Liver (tissue), 3 donors: ENCODE measurements around the gene ACOT6.

ENCODE experiments used
- EGR1 ChIP-seq, 2 donors: IDR thresholded peaks; 2 replicates each; pipeline ENCODE4 v1.6.1; 2016 to 2018; ENCODE audit warnings: antibody characterized with exemption in 2 of 2, low read depth in 2 of 2
- JUND ChIP-seq, 2 donors: IDR thresholded peaks; 2 replicates each; pipeline ENCODE4 v1.6.1; 2016; ENCODE audit warnings: antibody characterized with exemption in 2 of 2
- NR2F2 ChIP-seq: IDR thresholded peaks from 2 replicates; pipeline ENCODE4 v1.6.1; 2016; ENCODE audit warnings: antibody characterized with exemption
- RAD21 ChIP-seq, 2 donors: IDR thresholded peaks; 2 replicates each; pipeline ENCODE4 v1.6.1; 2016; ENCODE audit warnings: antibody characterized with exemption in 2 of 2, mild to moderate bottlenecking in 2 of 2
- SP1 ChIP-seq: IDR thresholded peaks from 2 replicates; pipeline ENCODE4 v1.6.1; 2018; ENCODE audit warnings: antibody characterized with exemption, mild to moderate bottlenecking
- TAF1 ChIP-seq: conservative IDR thresholded peaks from 2 replicates; pipeline ENCODE4 v1.6.1; 2016; ENCODE audit warnings: antibody characterized with exemption, mild to moderate bottlenecking
- YY1 ChIP-seq: IDR thresholded peaks from 2 replicates; pipeline ENCODE4 v1.6.1; 2016; ENCODE audit warnings: antibody characterized with exemption, mild to moderate bottlenecking
- TF ChIP-seq, protein P1 (sequence below): fragments of 150-350 bp; IDR thresholded peaks from 2 replicates; pipeline ENCODE4 v1.5.1; 2017; ENCODE audit warnings: improper control_type of control experiment, low read depth, low read length; ENCODE audit not compliant: missing input control
- TF ChIP-seq, protein P2 (sequence below): IDR thresholded peaks from 2 replicates; pipeline ENCODE4 v1.6.1; 2016; ENCODE audit warnings: antibody characterized with exemption
- TF ChIP-seq, protein P3 (sequence below): IDR thresholded peaks from 2 replicates; pipeline ENCODE4 v1.6.1; 2016; ENCODE audit warnings: antibody characterized with exemption, mild to moderate bottlenecking
- donor health status: healthy.
- donor health status: healthy.

DNA sequence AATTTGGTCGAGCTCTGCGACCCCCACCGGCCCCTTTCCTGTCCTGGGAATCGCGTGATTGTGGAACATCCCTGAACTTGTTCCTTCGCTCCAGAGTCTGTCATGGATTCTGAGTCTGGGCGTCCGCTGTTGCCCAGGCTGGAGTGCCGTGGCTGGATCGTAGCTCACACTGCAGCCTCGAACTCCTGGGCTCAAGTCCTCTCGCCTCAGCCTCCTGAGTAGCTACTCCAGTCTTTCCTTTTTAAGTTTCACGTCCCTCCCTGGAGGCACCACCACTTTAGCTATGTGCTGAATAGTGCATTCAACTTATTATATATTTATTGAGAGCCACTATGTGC is 698 bp downstream of the ACOT6 start:
- TF ChIP-seq NR2F2 = no peak
- no peak for TF ChIP-seq JUND (IDR thresholded peaks at IDR 0.05)
- TF ChIP-seq, protein P1, sequence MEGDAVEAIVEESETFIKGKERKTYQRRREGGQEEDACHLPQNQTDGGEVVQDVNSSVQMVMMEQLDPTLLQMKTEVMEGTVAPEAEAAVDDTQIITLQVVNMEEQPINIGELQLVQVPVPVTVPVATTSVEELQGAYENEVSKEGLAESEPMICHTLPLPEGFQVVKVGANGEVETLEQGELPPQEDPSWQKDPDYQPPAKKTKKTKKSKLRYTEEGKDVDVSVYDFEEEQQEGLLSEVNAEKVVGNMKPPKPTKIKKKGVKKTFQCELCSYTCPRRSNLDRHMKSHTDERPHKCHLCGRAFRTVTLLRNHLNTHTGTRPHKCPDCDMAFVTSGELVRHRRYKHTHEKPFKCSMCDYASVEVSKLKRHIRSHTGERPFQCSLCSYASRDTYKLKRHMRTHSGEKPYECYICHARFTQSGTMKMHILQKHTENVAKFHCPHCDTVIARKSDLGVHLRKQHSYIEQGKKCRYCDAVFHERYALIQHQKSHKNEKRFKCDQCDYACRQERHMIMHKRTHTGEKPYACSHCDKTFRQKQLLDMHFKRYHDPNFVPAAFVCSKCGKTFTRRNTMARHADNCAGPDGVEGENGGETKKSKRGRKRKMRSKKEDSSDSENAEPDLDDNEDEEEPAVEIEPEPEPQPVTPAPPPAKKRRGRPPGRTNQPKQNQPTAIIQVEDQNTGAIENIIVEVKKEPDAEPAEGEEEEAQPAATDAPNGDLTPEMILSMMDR = no peak
- TF ChIP-seq EGR1 (IDR thresholded peaks at IDR 0.05; ENCODE audit: low read depth in 2 of 2) = no peak
- no peak for TF ChIP-seq YY1
- TF ChIP-seq, protein P2, sequence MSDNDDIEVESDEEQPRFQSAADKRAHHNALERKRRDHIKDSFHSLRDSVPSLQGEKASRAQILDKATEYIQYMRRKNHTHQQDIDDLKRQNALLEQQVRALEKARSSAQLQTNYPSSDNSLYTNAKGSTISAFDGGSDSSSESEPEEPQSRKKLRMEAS = no peak
- no peak for TF ChIP-seq TAF1
- TF ChIP-seq SP1 = no peak
- TF ChIP-seq, protein P3, sequence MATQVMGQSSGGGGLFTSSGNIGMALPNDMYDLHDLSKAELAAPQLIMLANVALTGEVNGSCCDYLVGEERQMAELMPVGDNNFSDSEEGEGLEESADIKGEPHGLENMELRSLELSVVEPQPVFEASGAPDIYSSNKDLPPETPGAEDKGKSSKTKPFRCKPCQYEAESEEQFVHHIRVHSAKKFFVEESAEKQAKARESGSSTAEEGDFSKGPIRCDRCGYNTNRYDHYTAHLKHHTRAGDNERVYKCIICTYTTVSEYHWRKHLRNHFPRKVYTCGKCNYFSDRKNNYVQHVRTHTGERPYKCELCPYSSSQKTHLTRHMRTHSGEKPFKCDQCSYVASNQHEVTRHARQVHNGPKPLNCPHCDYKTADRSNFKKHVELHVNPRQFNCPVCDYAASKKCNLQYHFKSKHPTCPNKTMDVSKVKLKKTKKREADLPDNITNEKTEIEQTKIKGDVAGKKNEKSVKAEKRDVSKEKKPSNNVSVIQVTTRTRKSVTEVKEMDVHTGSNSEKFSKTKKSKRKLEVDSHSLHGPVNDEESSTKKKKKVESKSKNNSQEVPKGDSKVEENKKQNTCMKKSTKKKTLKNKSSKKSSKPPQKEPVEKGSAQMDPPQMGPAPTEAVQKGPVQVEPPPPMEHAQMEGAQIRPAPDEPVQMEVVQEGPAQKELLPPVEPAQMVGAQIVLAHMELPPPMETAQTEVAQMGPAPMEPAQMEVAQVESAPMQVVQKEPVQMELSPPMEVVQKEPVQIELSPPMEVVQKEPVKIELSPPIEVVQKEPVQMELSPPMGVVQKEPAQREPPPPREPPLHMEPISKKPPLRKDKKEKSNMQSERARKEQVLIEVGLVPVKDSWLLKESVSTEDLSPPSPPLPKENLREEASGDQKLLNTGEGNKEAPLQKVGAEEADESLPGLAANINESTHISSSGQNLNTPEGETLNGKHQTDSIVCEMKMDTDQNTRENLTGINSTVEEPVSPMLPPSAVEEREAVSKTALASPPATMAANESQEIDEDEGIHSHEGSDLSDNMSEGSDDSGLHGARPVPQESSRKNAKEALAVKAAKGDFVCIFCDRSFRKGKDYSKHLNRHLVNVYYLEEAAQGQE = no peak
- TF ChIP-seq RAD21 (IDR thresholded peaks at IDR 0.05) = no peak
